Stimulated activated naive CD8-positive, alpha-beta T cell treated with anti-CD3 and anti-CD28 coated beads, Interleukin-15, amount 100 ng/mL, for 72 hours (primary cell): Measurements from ENCODE around the gene NRAP.

Source experiments
- ATAC-seq: fragments of 150-1000 bp; cut with Tn5 transposase; 2 replicates; pipeline ENCODE4 v1.10.0; 2021; ENCODE audit warnings: mild to moderate bottlenecking, moderate library complexity
- DNase-seq, 2 donors: peaks; one replicate each; pipeline ENCODE4 v3.0.0; 2021 to 2022
- H3K27ac Mint-ChIP-seq, 2 donors: one replicate each; pipeline ENCODE4 v1.8.0; 2022; ENCODE audit warnings: mild to moderate bottlenecking in 2 of 2, mixed read lengths in 2 of 2, moderate library complexity in 2 of 2
- H3K27me3 Mint-ChIP-seq: one replicate; pipeline ENCODE4 v1.8.0; 2022; ENCODE audit warnings: mixed read lengths
- H3K4me1 Mint-ChIP-seq: one replicate; pipeline ENCODE4 v1.8.0; 2022; ENCODE audit warnings: mild to moderate bottlenecking, mixed read lengths
- H3K4me3 Mint-ChIP-seq, 2 donors: one replicate each; pipeline ENCODE4 v1.8.0; 2022; ENCODE audit warnings: mild to moderate bottlenecking in 2 of 2, mixed read lengths in 2 of 2, moderate library complexity in 1 of 2
- H3K9me3 Mint-ChIP-seq, 2 donors: one replicate each; pipeline ENCODE4 v1.8.0; 2022; ENCODE audit warnings: mixed read lengths in 2 of 2

NRAP gene

DNA sequence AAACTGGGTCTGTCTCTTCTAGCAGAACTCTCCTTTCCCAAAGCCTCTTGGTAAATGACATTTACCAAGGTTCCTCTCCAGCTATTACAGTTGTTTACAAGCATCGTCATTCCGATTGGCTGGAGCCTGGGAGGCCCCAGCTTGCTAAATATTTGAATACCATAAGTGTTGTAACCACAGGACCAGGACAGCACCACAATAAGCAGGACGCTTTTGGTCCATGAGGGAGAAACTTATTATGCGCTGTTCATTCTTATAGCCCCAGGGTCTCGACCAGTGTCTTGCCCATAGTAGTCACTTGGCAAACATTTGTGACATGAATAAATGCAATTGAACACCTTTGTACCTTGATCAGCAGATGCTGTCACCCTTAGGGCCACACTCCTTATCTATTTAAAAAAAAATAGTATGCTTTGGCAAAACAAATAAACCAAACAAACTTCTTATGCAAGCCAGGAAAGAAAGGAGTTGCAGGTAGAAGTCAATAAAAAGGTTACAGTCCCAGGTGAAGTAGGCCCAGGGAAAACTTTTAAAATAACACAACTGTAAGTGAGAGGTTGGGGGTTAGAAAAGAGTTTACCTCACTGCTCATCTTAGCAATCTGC, 32.8 kb downstream of the NRAP start:
- DNase-seq (no peak), ATAC-seq (no peak)
- no peaks in the 10 kb centered on the region for H3K9me3 Mint-ChIP-seq
- no peak overlapping the region for H3K4me3 Mint-ChIP-seq
- H3K4me1 Mint-ChIP-seq: no peaks in the 10 kb centered on the region
- H3K27ac Mint-ChIP-seq: peak overlapping the region in 1 of 2 donors; percentile 29
- peaks cover 17% of the 10 kb centered on the region for H3K27me3 Mint-ChIP-seq

DNA sequence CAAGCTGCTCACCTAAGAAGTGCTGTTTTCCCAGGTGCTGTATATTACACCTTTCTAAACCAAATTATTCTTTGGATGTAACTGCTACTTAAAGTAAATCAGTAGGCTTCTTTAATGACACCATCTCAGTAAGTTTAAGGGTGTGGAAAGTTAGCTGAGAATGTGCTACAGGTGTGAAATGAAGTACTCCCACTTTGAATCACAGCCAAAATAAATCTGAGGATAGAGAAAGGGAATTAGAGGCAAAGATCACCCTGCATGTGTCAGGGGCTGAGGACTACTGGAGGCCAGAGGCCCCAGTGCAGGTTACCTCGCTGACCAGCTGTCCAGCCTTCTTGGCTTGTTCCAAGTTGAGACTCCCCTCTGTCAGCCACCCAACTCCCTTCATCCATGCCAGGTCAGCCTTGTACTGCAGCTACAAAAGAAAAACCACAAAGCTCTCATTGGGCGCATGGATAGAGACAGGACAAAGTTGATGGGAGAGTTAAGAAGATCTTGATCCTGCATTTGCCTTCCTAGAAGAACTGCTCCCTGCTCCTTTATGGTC, 35.2 kb downstream of the NRAP start:
- Mint-ChIP-seq H3K9me3 (no peaks in the 10 kb centered on the region), H3K4me1 (no peaks in the 10 kb centered on the region), H3K27me3 (peaks cover 22% of the 10 kb centered on the region), H3K27ac (no peak overlapping the region), H3K4me3 (no peak overlapping the region)
- ATAC-seq (no peak), DNase-seq (no peak)

DNA sequence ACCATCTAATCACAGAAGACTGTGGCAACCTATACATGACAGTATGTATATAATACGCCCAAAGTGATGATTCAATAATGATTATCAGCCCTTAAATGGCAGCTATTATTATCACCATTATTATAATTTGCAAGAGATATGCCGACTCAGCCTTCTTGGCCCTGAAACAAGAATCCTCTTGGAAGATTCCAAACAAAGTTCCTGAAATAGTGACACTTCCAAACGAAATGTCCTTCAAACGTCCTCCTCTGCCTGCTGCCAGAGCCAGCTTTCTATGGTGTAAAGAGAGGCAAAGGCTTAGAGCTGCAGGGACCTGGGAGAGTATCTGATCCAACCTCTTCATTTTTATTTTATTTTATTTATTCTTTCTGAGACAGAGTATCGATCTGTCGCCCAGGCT, 36.0 kb downstream of the NRAP start:
- Mint-ChIP-seq H3K4me3 (no peak overlapping the region), H3K27ac (no peak overlapping the region), H3K27me3 (peaks cover 24% of the 10 kb centered on the region), H3K4me1 (no peaks in the 10 kb centered on the region), H3K9me3 (no peaks in the 10 kb centered on the region)
- ATAC-seq: no peak
- DNase-seq: no peak

DNA sequence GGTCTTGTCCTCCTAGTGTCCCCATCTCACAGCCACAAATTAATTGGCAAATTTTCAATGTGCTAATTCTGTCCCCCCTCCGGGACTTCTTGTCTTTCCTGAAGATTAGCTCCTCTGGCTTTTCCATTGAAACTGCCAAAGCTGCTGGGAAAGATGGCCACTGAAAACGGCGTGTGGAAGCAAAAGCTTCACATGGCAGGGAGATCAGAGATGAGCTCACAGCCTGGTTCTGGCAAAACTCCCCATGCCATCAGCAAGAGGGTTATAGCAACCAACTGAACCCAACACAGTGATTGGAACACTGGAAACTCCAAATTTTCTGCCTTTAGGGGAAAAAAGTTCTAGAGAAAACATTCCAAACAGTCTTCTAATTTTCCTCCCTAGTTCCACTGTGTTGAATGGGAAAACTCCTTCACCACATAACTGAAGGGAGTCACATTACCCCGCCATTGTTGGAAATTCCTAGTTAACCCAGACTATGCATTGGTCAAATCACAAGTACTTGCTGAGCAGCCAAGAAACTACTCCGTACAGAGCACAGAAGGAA, 37.0 kb downstream of the NRAP start:
- DNase-seq: no peak
- H3K4me3 Mint-ChIP-seq: no peak overlapping the region
- no peaks in the 10 kb centered on the region for H3K4me1 Mint-ChIP-seq

DNA sequence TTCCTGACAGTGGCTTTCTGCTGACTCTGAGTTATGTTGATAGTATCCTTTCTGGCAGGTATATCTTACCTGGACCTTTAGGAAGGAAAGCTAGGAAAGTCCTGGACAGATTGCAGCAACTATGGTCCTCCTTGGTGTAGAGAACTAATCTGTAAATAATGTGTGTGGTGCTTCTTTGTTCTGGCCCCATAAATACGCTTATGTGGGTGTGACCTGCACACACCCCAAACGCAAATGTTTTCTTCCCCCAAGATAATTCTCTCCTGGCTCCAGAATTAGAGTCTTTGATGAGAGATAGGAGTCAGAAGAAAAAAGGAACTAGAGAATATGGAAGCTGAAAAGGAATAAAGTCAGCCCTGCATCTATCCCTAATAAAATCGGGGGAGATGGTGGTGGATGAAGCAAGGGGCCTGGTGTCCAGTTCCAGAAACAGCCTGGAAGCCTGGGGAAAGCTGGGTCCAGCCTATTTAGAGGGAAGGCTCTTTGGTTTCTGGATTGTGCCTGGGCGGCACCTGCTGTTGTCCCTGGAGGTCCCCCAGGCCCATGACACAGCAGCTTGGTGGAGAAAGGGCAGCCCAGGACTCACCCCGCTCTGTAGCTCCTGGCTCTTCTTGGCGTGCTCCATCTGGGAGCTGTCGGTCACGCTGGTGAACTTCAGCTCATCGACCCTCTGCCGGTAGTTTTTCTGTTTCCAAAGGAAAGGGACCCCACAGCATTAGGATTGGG, 38.2 kb downstream of the NRAP start:
- no peak for ATAC-seq
- H3K27me3 Mint-ChIP-seq: peaks cover 35% of the 10 kb centered on the region
- H3K9me3 Mint-ChIP-seq: no peaks in the 10 kb centered on the region
- no peaks in the 10 kb centered on the region for H3K4me1 Mint-ChIP-seq
- H3K4me3 Mint-ChIP-seq: no peak overlapping the region
- no peak for DNase-seq
- no peak overlapping the region for H3K27ac Mint-ChIP-seq

More for the DNA sequence above, 37.0 kb downstream of the NRAP start:
- ATAC-seq: no peak
- H3K27me3 Mint-ChIP-seq: peaks cover 33% of the 10 kb centered on the region
- no peak overlapping the region for H3K27ac Mint-ChIP-seq
- no peaks in the 10 kb centered on the region for H3K9me3 Mint-ChIP-seq

DNA sequence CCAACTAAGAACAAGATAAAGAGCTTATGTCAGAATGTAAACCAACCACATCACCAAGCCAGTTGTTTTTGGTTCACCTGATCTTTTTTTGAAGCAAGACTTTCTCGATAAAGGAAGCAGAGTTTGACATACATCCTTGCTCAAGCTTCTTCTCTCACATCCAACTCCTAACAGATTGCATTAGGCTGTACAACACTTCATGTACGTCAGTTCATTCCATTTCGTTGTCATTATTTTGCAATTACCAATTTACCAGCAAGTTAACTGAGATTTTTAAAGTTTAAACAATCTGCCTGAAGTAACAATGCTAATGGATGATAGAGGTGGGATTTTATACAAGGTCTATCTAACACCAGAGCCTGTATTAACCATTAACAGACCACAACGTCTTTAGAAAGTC, 41.0 kb downstream of the NRAP start:
- ATAC-seq: no peak
- Mint-ChIP-seq H3K9me3 (no peaks in the 10 kb centered on the region), H3K4me1 (no peaks in the 10 kb centered on the region), H3K27me3 (peaks cover 54% of the 10 kb centered on the region), H3K4me3 (no peak overlapping the region), H3K27ac (no peak overlapping the region)
- DNase-seq: no peak

DNA sequence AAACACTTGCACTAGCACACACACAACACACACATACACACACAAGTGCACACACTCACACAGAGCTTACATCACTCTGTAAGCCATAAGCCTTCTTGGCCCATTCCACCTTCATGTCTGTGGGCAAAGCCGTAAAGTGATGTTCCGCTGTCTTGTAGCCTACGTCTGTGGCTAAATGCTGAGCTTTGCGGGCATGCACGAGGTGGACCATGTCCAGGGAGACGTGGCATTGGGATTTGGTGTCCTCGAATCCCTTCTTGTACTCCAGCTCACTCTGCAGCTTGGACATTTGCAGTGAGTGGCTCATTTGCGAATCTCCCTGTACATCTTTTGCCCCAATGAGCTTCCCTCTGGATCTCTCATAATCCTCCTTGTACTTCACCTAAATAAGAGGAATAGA, 42.0 kb downstream of the NRAP start:
- DNase-seq (no peak), ATAC-seq (no peak)
- peaks cover 58% of the 10 kb centered on the region for H3K27me3 Mint-ChIP-seq
- no peak overlapping the region for H3K27ac Mint-ChIP-seq
- no peaks in the 10 kb centered on the region for H3K4me1 Mint-ChIP-seq
- no peaks in the 10 kb centered on the region for H3K9me3 Mint-ChIP-seq
- H3K4me3 Mint-ChIP-seq: no peak overlapping the region

DNA sequence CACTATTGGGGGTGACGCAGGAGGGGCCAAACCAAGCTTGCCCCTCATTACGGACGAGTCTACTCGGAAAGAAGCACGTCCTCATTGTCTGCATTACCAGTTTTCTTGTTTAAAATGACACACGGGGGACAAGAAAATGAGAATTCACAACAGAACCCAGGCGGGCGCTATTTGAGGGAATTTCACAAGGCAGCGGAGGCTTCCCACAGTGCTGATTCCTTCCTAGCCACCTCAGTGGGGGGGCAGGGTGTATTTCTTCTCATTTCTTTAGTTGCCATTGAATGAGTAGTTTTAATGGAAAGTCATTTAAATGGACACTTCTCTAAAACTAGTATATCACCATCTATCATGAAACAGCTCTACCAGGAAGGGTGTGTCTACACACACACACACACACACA, 42.9 kb downstream of the NRAP start:
- Mint-ChIP-seq H3K9me3 (no peaks in the 10 kb centered on the region), H3K4me1 (no peaks in the 10 kb centered on the region), H3K4me3 (no peak overlapping the region), H3K27me3 (peaks cover 67% of the 10 kb centered on the region), H3K27ac (no peak overlapping the region)
- no peak for DNase-seq
- ATAC-seq: no peak

DNA sequence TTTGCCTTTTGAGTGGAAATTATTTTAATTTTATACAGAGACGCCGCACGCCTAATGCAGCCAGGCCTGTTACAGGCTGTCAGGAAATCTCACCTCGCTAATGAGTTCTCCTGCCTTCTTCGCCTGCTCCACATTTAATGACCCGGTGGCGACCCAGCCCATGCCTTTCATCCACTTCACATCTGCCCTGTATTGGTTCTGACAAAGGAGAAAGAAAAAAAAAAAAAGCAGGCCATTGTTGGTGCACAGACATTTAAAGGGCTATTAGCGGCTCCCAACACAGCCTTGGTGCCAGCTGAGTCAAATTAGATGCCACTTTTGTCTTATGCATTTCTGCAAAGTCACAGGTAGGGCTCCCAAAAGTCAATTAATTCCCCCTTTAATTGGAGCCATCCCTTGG, 43.3 kb downstream of the NRAP start:
- Mint-ChIP-seq H3K4me1 (no peaks in the 10 kb centered on the region), H3K27me3 (peaks cover 71% of the 10 kb centered on the region), H3K9me3 (no peaks in the 10 kb centered on the region), H3K4me3 (no peak overlapping the region), H3K27ac (no peak overlapping the region)
- DNase-seq (no peak), ATAC-seq (no peak)

DNA sequence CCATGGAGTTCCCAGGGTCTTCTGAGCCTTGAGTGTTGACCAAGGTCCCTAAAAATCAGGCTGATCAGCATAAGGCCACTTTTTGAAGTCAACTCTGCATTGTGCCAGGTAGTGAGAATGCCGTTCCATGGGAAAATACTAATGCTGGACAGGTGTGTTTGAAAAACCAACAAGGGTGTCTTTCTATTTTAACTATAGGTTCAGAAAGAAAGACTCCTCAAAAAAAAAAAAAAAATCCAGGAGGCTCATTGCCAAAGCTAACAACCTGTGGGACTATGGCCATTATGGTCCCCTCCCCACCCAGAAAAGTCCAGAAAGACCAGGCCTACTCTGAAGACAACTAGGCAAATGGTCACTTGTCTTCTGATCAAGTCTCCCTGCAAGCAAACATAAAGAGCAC, 44.4 kb downstream of the NRAP start:
- peaks cover 73% of the 10 kb centered on the region for H3K27me3 Mint-ChIP-seq

DNA sequence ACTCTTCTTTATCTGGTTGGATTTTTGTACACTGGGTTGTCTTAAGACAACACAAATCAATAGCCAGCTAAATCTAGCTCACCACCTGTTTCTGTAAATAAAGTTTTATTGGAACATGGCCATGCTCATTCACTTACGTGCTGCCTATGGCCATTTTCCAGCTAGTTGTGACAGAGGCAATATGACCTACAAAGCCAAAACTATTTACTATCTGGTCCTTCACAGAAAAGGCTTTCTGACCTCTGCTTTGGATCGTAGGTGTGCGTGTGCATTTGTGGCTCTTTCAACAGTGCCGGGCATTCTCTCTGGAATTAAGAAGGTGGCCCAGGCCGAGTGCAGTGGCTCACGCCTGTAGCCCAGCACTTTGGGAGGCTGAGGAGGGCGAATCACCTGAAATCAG, 45.5 kb downstream of the NRAP start:
- Mint-ChIP-seq H3K4me1 (no peaks in the 10 kb centered on the region), H3K27ac (no peak overlapping the region), H3K4me3 (no peak overlapping the region), H3K9me3 (no peaks in the 10 kb centered on the region), H3K27me3 (peaks cover 73% of the 10 kb centered on the region)
- ATAC-seq: no peak
- no peak for DNase-seq

More for the DNA sequence above, 44.4 kb downstream of the NRAP start:
- H3K4me1 Mint-ChIP-seq: no peaks in the 10 kb centered on the region
- ATAC-seq: no peak
- no peaks in the 10 kb centered on the region for H3K9me3 Mint-ChIP-seq
- DNase-seq: no peak
- no peak overlapping the region for H3K27ac Mint-ChIP-seq
- no peak overlapping the region for H3K4me3 Mint-ChIP-seq

DNA sequence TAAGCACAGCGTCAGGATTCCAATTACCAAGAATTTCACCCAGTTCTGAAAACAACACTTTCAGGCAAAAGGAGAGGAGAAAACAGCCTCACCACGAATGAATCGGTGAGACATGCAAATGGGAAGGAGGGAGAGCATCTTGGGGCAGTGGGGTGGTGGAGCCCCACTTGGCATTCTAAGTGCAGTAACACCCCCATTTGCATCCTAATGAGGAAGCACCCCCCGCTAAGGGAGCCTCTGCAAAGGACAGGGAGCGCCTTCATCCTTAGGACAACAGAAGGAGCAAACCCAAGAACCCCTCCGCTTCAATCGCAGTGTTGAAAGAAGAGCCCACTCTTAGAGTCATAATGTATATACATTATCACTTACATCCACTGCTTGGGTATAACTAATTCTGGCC, 46.8 kb downstream of the NRAP start:
- H3K27me3 Mint-ChIP-seq: peaks cover 77% of the 10 kb centered on the region
- no peak overlapping the region for H3K4me3 Mint-ChIP-seq
- DNase-seq: no peak
- no peak overlapping the region for H3K27ac Mint-ChIP-seq
- no peaks in the 10 kb centered on the region for H3K9me3 Mint-ChIP-seq
- no peaks in the 10 kb centered on the region for H3K4me1 Mint-ChIP-seq
- ATAC-seq: no peak

DNA sequence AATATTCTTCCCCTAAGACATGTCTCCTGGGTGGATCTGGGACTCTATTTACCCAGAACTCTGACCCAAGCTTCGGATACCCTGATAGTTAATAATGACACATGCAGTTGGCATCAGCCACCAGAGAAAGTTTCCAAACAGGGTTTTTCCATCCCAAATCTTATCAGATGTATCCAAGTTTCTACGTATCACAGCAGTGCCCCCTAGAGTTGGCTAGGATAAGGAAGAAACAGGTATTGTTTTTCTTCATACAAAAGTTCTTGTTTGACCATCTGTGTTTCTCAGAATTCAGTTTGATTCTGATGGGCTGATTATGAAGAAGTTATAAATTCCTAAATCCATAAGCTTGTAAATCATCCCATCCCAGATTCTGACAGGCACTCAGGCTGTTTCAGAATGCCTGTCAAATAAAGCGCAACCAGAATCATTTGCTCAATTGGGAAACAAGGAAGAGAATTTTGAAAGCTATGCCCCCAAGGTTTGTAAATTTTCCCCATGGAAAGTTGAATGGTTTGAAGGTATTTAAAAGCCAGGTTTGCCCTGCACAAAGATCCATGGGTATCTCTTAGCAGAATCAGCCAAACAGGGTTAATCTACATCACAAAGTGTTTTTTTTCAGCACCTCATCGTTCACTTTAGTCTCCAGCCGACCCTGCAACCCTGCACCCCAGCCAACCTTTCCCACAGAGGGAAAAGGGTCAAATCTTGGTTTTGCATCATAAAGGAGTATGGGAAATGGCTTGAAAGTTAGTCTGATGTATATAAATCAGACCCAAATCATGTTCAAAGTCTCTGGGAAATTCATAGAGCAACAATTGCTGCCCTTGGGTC, 47.4 kb downstream of the NRAP start:
- DNase-seq: no peak
- no peaks in the 10 kb centered on the region for H3K4me1 Mint-ChIP-seq
- no peak overlapping the region for H3K27ac Mint-ChIP-seq
- no peak overlapping the region for H3K4me3 Mint-ChIP-seq
- no peak for ATAC-seq
- H3K27me3 Mint-ChIP-seq: peaks cover 73% of the 10 kb centered on the region
- H3K9me3 Mint-ChIP-seq: no peaks in the 10 kb centered on the region

DNA sequence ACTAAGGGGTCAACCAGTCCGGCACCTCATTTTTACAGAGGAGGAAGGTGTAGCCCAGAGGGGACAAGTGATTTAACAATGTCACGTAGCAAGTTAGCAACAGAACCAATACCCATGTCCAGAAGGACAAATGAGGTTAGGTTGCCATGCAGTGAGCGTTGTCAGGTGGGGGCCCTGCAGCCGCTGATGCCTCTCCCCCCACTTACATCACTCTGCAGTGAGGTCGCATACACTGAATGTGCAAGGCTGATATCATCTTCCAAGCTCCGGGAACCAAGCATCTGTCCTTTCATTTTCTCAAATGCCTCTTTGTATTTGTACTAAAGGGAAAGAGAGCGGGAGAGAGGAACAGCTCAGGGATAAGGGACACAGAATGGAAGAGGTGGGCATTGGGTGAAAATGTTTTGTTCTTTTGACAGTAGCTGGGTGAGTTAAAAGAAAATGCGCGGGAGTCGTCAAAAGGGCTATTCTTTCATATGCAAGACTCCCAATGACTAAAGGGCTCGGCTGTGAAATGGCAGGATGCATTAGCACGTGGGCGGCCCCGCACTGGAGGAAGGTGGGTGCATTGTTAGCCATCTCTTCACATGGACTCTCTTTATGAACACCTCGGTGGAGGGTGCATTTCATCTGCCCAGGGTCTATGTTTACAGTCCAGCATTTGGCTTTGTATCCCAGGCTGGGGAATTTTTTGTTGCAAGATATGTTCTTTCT, 49.7 kb downstream of the NRAP start:
- H3K4me3 Mint-ChIP-seq: no peak overlapping the region
- H3K4me1 Mint-ChIP-seq: no peaks in the 10 kb centered on the region
- no peak overlapping the region for H3K27ac Mint-ChIP-seq
- DNase-seq (no peak), ATAC-seq (no peak)
- H3K27me3 Mint-ChIP-seq: peaks cover 83% of the 10 kb centered on the region
- no peaks in the 10 kb centered on the region for H3K9me3 Mint-ChIP-seq

DNA sequence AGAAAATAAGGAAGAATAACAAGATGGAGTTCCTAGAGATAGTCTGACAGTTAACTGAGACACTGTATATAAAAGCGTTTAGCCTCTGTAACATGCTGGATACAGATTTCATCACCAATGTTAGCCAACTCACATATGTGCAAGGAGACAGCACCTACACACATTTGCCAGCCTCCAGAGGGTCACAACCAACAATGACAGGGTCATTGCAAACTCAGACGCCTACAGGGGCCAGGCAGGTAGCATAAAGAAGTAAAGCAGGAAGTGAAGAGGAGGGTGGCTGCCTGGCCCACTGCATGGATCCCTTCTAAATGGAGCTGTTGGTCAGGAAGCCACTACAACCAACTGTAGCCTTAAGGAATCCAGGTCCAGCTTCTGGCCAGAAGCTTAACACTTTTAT, 50.4 kb downstream of the NRAP start:
- H3K9me3 Mint-ChIP-seq: no peaks in the 10 kb centered on the region
- no peak for ATAC-seq
- no peaks in the 10 kb centered on the region for H3K4me1 Mint-ChIP-seq
- H3K4me3 Mint-ChIP-seq: no peak overlapping the region
- DNase-seq: no peak
- peak overlapping the region in 1 of 2 donors; percentile 72 for H3K27ac Mint-ChIP-seq
- H3K27me3 Mint-ChIP-seq: peaks cover 82% of the 10 kb centered on the region
